Adrenal gland (tissue), 5 donors: ENCODE measurements around the gene UMOD.

Experiments
- POLR2A ChIP-seq, 2 donors: fragments of 450-650 bp; IDR thresholded peaks; one replicate each; pipeline ENCODE4 v1.6.1; 2017; ENCODE audit warnings: antibody characterized with exemption in 2 of 2, mild to moderate bottlenecking in 2 of 2, moderate library complexity in 1 of 2
- TF ChIP-seq, protein P1 (sequence below), 6 experiments: fragments of 450-650 bp in 4 of 6; fragments of 200-600 bp in 2 of 6; sonication (generic) in 1 of 6; IDR thresholded peaks; 1 replicate in 5 of 6; 2 replicates in 1 of 6; pipeline versions ENCODE4 v1.5.1 to v1.8.0; 2016 to 2021; ENCODE audit warnings: antibody characterized with exemption in 6 of 6, mild to moderate bottlenecking in 2 of 6, moderate library complexity in 1 of 6
- donor health status: DM: no; HTN: no; CAD: no.

DNA sequence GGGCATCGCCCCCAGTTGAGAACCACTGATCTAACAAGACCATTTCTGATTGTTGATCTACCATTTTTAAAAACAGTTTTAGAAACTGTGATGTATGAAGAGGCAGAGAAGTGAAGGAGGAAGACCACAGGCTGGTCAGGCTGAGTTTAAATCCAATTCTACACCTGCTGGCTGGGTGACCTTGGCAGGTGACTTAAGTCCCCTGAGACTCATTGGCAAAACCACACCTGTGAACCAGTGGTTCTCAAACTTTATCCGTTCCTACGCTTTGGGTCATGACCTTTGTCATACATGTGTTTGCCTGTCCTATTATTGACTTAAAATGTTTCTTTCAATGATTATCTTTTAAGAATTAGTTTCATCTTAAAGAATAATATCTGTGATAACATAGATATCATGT is 27.5 kb downstream of the UMOD start:
- no peak for TF ChIP-seq POLR2A (IDR thresholded peaks at IDR 0.05)
- TF ChIP-seq, protein P1, sequence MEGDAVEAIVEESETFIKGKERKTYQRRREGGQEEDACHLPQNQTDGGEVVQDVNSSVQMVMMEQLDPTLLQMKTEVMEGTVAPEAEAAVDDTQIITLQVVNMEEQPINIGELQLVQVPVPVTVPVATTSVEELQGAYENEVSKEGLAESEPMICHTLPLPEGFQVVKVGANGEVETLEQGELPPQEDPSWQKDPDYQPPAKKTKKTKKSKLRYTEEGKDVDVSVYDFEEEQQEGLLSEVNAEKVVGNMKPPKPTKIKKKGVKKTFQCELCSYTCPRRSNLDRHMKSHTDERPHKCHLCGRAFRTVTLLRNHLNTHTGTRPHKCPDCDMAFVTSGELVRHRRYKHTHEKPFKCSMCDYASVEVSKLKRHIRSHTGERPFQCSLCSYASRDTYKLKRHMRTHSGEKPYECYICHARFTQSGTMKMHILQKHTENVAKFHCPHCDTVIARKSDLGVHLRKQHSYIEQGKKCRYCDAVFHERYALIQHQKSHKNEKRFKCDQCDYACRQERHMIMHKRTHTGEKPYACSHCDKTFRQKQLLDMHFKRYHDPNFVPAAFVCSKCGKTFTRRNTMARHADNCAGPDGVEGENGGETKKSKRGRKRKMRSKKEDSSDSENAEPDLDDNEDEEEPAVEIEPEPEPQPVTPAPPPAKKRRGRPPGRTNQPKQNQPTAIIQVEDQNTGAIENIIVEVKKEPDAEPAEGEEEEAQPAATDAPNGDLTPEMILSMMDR (IDR thresholded peaks at IDR 0.05), result no peak
